Transverse colon (tissue), 4 donors: ENCODE data around the gene HOGA1. TPM values are rescaled to one million over a fixed set of nuclear protein-coding genes. Genes with fewer than 3 reads are reported as not detected.
A peak's percentile ranks its signal among the peaks of the same experiment; 100 is the strongest.
"Not testable (repeated sequence)": the region's sequence is repeated elsewhere in the genome, so short reads cannot be mapped to it uniquely, and the experiment has no call there.

ENCODE experiments used
- DNase-seq: peaks from one replicate; pipeline ENCODE4 v3.0.0-alpha.2; 2019
- H3K27ac ChIP-seq, 4 donors: fragments of 200-600 bp; sonication (generic); 2 replicates each; pipeline ENCODE4 v1.5.1; 2016 to 2018; ENCODE audit warnings: inconsistent platforms in 4 of 4
- H3K27me3 ChIP-seq: fragments of 200-600 bp; sonication (generic); 2 replicates; pipeline ENCODE4 v1.5.1; 2017; ENCODE audit warnings: inconsistent platforms
- H3K36me3 ChIP-seq, 4 donors: fragments of 200-600 bp; sonication (generic); 2 replicates each; pipeline ENCODE4 v1.5.1; 2017 to 2019; ENCODE audit warnings: inconsistent platforms in 4 of 4
- H3K4me1 ChIP-seq, 4 donors: fragments of 200-600 bp; sonication (generic); 2 replicates each; pipeline ENCODE4 v1.5.1; 2017 to 2020; ENCODE audit warnings: inconsistent platforms in 4 of 4
- H3K4me3 ChIP-seq, 4 donors: fragments of 200-600 bp; sonication (generic); 1 replicate in 1 of 4; 2 replicates in 3 of 4; pipeline versions ENCODE4 v1.5.1 to v1.6.1; 2017 to 2019; ENCODE audit warnings: inconsistent platforms in 4 of 4
- H3K9me3 ChIP-seq, 2 donors: fragments of 200-600 bp; sonication (generic); 2 replicates each; pipeline ENCODE4 v1.5.1; 2017 to 2019; ENCODE audit warnings: inconsistent platforms in 2 of 2
- EP300 ChIP-seq: sonication (generic); formaldehyde crosslinking; IDR thresholded peaks from one replicate; pipeline ENCODE4 v1.6.1; 2017; ENCODE audit warnings: antibody characterized with exemption, low read depth
- POLR2AphosphoS5 ChIP-seq, 3 donors: sonication (generic); formaldehyde crosslinking; IDR thresholded peaks; one replicate each; pipeline ENCODE4 v1.6.1; 2016; ENCODE audit warnings: antibody characterized with exemption in 3 of 3
- WGBS, 2 donors: methylation state at CpG; one replicate each; pipeline ENCODE4 v1.1.5; 2018; ENCODE audit warnings: low coverage in 1 of 2; 5-methylcytosine and 5-hydroxymethylcytosine counted together
- in situ Hi-C, 4 donors: fragments of 200-750 bp; cut with MboI; loops; one replicate each; pipeline versions ENCODE4 v1.15.0 to v1.15.1; 2017; ENCODE audit warnings: low sequenced_read_pairs in 3 of 4, low pct_ligation_motif_present in 1 of 4, low pct_unique_long_range_greater_than_20kb in 1 of 4
- intact Hi-C: fragments of 100-400 bp; cut with DNase I; formaldehyde crosslinking; loops from one replicate; pipeline ENCODE4 v1.15.1; 2023; ENCODE audit warnings: low total_unique reads
- total RNA-seq, 4 donors: library from RNA; depleted of rRNA; stranded (reverse); fragments of >200 nt; gene quantifications; one replicate each; pipeline ENCODE4 v1.1.0, GENCODE V29; 2016
- TF ChIP-seq, protein P1 (sequence below), 5 experiments: fragments of 200-600 bp in 3 of 5; fragments of 450-650 bp in 2 of 5; sonication (generic) in 3 of 5; IDR thresholded peaks; 1 replicate in 2 of 5; 2 replicates in 3 of 5; pipeline ENCODE4 v1.5.1; 2016 to 2017; ENCODE audit warnings: antibody characterized with exemption in 5 of 5, inconsistent platforms in 3 of 5, mild to moderate bottlenecking in 2 of 5, moderate library complexity in 1 of 5

Gene HOGA1
- total RNA-seq, 4 donors from 2014 or later, result not detected

DNA sequence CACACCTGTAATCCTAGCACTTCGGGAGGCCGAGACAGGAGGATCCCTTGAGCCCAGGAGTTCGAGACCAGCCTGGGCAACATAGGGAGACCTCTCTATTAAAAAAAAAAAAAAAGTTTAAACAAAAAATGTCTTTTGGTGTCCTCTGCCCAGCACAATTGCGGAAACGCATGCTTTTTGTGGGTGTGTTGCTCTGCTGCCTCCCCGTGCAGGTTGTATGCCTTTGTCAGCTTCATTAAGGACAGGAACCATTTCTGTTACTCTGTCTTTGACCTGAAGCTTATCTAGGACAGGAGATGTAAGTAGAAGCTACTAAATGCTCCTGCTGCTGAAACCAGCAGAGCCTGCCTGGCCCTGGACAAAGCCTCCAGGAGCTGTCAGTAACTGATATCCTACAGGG, 32.9 kb upstream of the HOGA1 start:
- TF ChIP-seq EP300, result no peak
- DNase-seq, result no peak
- Histone ChIP-seq H3K4me3 (no peak overlapping the region), H3K9me3 (no peaks in the 10 kb centered on the region), H3K36me3 (no peaks in the 10 kb centered on the region), H3K4me1 (no peaks in the 10 kb centered on the region), H3K27me3 (no peaks in the 10 kb centered on the region), H3K27ac (no peak overlapping the region)
- in situ Hi-C loops (loop anchor here in 2 of 4 donors (10.0 kb wide), 1 partner anchor 86 kb away; no protein-coding TSS in a partner anchor), intact Hi-C loops (loop anchor here (5.0 kb wide), 1 partner anchor 89 kb away; no protein-coding TSS in a partner anchor)
- 89 to 93% methylated on average over 5 to 6 of the region's 6 CpGs for WGBS, 2 donors

DNA sequence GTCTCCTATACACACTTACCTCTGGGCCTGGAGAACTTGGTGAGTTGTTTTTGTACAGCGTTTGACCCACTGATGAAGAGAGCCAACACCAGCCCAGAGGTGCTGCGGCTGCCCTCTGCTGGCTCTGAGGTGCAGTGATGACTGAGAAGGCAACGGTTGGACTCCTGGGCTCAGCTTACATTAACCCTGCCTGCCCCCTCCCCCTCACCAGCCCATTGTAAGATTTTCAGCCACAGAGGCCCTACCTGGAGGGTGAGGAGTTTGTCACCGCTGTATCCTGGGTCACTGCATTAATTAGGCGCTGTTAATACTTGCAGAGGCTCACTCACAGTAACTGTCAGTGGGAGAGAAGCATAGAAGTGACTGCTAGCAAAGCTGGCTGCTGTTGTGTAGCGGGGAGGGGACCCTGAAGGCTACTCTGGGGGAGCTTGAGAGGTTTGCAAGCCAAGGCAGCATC, 30.6 kb upstream of the HOGA1 start:
- Histone ChIP-seq H3K27me3 (no peaks in the 10 kb centered on the region), H3K9me3 (no peaks in the 10 kb centered on the region), H3K27ac (no peak overlapping the region), H3K4me3 (no peak overlapping the region), H3K36me3 (no peaks in the 10 kb centered on the region), H3K4me1 (no peaks in the 10 kb centered on the region)
- in situ Hi-C loops, result loop anchor here in 2 of 4 donors (10.0 kb wide), 1 partner anchor 89 kb away; no protein-coding TSS in a partner anchor
- WGBS, 2 donors, result 25% methylated on average over 6 of the region's 6 CpGs; no CpG with 5 or more reads in 1 of the 2 donors
- intact Hi-C loops, result loop anchor here (5.0 kb wide), 1 partner anchor 91 kb away; no protein-coding TSS in a partner anchor
- peak; percentile 52 for DNase-seq
- TF ChIP-seq, protein P1, sequence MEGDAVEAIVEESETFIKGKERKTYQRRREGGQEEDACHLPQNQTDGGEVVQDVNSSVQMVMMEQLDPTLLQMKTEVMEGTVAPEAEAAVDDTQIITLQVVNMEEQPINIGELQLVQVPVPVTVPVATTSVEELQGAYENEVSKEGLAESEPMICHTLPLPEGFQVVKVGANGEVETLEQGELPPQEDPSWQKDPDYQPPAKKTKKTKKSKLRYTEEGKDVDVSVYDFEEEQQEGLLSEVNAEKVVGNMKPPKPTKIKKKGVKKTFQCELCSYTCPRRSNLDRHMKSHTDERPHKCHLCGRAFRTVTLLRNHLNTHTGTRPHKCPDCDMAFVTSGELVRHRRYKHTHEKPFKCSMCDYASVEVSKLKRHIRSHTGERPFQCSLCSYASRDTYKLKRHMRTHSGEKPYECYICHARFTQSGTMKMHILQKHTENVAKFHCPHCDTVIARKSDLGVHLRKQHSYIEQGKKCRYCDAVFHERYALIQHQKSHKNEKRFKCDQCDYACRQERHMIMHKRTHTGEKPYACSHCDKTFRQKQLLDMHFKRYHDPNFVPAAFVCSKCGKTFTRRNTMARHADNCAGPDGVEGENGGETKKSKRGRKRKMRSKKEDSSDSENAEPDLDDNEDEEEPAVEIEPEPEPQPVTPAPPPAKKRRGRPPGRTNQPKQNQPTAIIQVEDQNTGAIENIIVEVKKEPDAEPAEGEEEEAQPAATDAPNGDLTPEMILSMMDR (IDR thresholded peaks at IDR 0.05), result peak; percentile 59 to 76 (median 68)
- TF ChIP-seq POLR2AphosphoS5 (IDR thresholded peaks at IDR 0.05), result no peak
- no peak for TF ChIP-seq EP300

DNA sequence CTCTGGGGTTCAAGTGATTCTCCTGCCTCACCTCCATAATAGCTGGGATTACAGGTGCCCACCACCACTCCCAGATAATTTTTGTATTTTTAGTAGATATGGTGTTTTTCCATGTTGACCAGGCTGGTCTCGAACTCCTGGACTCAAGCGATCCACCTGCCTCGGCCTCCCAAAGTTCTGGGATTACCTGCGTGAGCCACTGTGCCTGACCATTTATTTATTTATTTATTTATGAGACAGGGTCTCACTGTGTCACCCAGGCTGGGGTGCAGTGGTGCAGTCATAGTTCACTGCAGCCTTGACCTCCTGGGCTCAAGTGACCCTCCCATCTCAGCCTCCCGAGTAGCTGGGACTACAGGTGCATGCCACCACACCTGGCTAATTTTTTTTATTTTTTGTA, 29.9 kb upstream of the HOGA1 start:
- not testable (repeated sequence) for H3K27ac ChIP-seq, DNase-seq, H3K27me3 ChIP-seq, H3K4me3 ChIP-seq, H3K4me1 ChIP-seq, H3K9me3 ChIP-seq, H3K36me3 ChIP-seq
- in situ Hi-C loops, result loop anchor here in 2 of 4 donors (10.0 kb wide), 1 partner anchor 90 kb away; no protein-coding TSS in a partner anchor
- intact Hi-C loops, result loop anchor here (5.0 kb wide), 1 partner anchor 92 kb away; no protein-coding TSS in a partner anchor
- 92 to 95% methylated on average over 4 to 5 of the region's 5 CpGs for WGBS, 2 donors

DNA sequence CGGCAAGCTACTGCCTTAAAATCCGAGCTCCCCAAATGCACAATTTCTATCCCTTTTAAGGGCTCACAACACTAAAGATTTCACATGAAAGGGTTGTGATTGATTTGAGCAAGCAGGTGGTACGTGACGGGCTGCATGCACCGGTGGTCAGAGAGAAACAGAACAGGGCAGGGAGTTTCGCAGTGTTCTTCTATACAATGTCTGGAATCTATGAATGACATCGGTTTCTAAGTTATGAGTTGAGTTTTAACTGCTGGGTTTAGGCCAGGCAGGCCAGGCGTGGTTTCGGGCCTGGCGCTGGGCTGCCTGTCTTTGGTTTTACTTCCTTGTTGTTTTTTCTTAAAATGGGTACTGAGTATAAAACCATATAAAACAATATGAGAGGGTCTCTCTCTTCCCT, 28.6 kb upstream of the HOGA1 start:
- intact Hi-C loops, result not testable (repeated sequence)
- in situ Hi-C loops, result loop anchor here in 2 of 4 donors (10.0 kb wide), 1 partner anchor 91 kb away; no protein-coding TSS in a partner anchor

DNA sequence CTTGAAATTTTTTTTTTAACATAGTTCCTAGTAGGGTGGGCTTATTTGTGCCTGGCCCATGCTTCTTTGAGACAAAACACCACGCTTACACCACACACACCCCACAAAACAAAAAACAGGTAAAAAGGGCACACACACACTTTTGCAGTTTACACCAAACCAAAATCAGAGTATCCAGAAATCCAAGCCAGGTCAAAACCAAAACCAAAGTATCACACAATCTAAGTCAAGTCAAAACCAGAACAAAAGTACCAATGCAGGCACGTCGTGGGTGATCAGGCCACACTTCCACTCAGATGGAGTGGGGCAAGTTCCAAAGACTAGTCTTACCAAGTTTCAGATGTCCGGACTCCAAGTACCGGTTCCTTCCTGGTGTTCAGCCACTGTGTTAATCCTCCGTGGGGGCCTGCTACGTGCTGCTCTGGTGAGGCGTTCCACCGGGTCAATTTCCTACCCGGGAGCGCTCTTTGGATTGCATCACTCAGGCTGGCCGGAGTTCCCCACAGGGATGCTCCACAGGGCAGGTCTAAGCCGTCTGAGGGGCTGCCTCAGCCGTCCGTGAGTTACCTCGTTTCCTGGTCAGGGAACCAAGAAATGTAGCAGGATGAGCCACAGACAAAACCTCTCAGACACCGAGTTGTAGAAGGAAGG, 23.3 kb upstream of the HOGA1 start:
- H3K9me3 ChIP-seq, intact Hi-C loops, H3K4me3 ChIP-seq, H3K36me3 ChIP-seq, in situ Hi-C loops, H3K4me1 ChIP-seq, H3K27me3 ChIP-seq, DNase-seq: not testable (repeated sequence)
- H3K27ac ChIP-seq, result peak overlapping the region in 1 of 4 donors; percentile 47
- 89 to 100% methylated on average over 1 to 17 of the region's 17 CpGs for WGBS, 2 donors

More for the DNA sequence above, 28.6 kb upstream of the HOGA1 start:
- not testable (repeated sequence) for H3K4me1 ChIP-seq, H3K27ac ChIP-seq, DNase-seq, H3K36me3 ChIP-seq, H3K27me3 ChIP-seq, H3K9me3 ChIP-seq, H3K4me3 ChIP-seq
- 93 to 100% methylated on average over 1 to 7 of the region's 10 CpGs for WGBS, 2 donors

DNA sequence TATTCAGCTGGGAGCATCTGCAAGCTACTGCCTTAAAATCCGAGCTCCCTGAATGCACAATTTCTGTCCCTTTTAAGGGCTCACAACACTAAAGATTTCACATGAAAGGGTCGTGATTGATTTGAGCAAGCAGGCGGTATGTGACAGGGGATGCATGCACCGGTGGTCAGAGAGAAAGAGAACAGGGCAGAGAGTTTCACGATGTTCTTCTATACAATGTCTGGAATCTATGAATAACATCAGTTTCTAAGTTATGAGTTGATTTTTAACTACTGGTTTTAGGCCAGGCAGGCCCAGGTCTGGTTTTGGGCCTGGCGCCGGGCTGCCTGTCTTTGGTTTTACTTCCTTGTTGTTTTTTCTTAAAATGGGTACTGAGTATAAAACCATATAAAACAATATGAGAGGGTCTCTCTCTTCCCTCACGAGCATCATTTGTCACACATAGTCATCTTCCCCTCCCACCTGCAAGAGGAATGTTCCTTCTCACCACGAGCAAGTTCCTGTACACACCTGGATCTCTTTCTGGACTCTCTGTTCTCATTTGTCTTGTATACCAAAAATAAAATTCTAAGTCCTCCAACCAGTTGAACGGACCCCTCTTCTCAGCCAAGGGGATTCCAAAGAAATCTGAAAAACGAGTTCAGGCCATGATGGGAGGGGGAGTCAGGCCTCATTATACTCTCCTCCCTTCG, 22.7 kb upstream of the HOGA1 start:
- H3K4me3 ChIP-seq, in situ Hi-C loops, H3K36me3 ChIP-seq, H3K4me1 ChIP-seq, intact Hi-C loops, H3K27me3 ChIP-seq, H3K9me3 ChIP-seq, DNase-seq: not testable (repeated sequence)
- WGBS, 2 donors, result 91 to 93% methylated on average over 10 to 12 of the region's 12 CpGs
- peak overlapping the region in 1 of 4 donors; percentile 47 for H3K27ac ChIP-seq

DNA sequence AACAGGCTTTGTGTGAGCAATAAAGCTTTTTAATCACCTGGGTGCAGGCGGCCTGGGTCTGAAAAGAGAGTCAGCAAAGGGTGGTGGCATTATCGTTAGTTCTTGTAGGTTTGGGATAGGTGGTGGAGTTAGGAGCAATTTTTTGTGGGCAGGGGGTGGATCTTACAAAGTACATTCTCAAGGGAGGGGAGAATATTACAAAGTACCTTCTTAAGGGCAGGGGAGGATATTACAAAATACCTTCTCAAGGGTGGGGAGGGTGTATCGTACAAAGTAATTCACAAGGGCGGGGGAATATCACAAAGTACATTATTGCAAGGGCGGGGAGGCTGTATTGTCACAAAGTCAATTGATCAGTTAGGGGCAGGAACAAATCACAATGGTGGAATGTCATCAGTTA, 21.9 kb upstream of the HOGA1 start:
- in situ Hi-C loops, H3K36me3 ChIP-seq, H3K9me3 ChIP-seq, H3K27ac ChIP-seq, H3K4me1 ChIP-seq, intact Hi-C loops, DNase-seq, H3K4me3 ChIP-seq, H3K27me3 ChIP-seq: not testable (repeated sequence)
- WGBS, 2 donors, result 91 to 100% methylated on average over 3 to 5 of the region's 5 CpGs
